ENCODE measurements around the gene SOX13.

- TF ChIP-seq CTCF (conservative IDR thresholded peaks at IDR 0.05) (no peak), ZFX (IDR thresholded peaks at IDR 0.05) (no peak)
Observed at GRCh38 chr1:204081164-204081790, 8.4 kb downstream of the SOX13 start.
